ENCODE measurements around the gene UPF2. TPM values are rescaled to one million over a fixed set of nuclear protein-coding genes. Genes with fewer than 3 reads are reported as not detected.

UPF2 gene
- total and polyA plus RNA-seq, 5 donors from 2014 or later, result 5.5 to 29.9 (median 10.6) TPM

GRCh38 chr10:11933577-11934223 lies 108.9 kb downstream of the UPF2 start:
- Mint-ChIP-seq H3K27ac (peak overlapping the region in 1 of 3 donors; percentile 14), H3K4me1 (peaks cover 0 to 2% (median 0%) of the 10 kb centered on the region in 4 donors), H3K36me3 (peaks cover 45% of the 10 kb centered on the region), H3K9me3 (no peaks in the 10 kb centered on the region), H3K27me3 (no peaks in the 10 kb centered on the region), H3K4me3 (no peak overlapping the region)
- Histone ChIP-seq H3K4me3 (ENCODE audit: low read depth, low read length) (no peak overlapping the region), H3K27ac (ENCODE audit: insufficient read depth, low read length, poor library complexity, severe bottlenecking) (no peak overlapping the region), H3K4me1 (ENCODE audit: control insufficient read depth, insufficient read depth, low read length, poor library complexity, severe bottlenecking) (no peaks in the 10 kb centered on the region), H3K9me3 (ENCODE audit: control insufficient read depth in 2 of 2, low read length in 2 of 2) (no peaks in the 10 kb centered on the region), H3K36me3 (ENCODE audit: control insufficient read depth, insufficient read depth, low read length) (peaks cover 70% of the 10 kb centered on the region), H3K27me3 (ENCODE audit: control insufficient read depth, insufficient read depth, low read length) (no peaks in the 10 kb centered on the region)
- DNase-seq, result no peak
- no peak for ATAC-seq (ENCODE audit: low read depth in 2 of 2)

DNA sequence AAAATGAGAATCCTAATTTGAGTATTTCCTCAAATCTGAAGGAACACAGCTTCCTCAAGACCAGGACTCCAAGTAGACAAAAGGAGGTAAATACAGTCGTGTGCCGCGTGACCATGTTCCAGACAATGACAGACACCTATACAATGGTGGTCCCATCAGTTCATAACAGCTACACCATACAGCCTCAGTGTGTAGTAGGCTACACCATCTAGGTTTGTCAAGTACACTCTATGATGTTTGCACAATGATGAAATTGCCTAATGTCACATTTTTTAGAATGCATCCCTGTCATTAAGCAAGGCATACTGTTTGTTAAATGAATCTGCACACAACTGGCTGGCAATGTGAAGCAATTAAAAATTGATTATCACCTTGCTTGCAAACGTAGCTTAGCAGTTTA lies 111.6 kb downstream of the UPF2 start:
- no peak overlapping the region for H3K27ac ChIP-seq (ENCODE audit: insufficient read depth, low read length, poor library complexity, severe bottlenecking)
- Mint-ChIP-seq H3K9me3 (no peaks in the 10 kb centered on the region), H3K27me3 (no peaks in the 10 kb centered on the region), H3K4me1 (peaks cover 0 to 2% (median 0%) of the 10 kb centered on the region in 4 donors), H3K4me3 (no peak overlapping the region), H3K27ac (peak overlapping the region in 2 of 3 donors; percentile 7 to 26), H3K36me3 (peaks cover 50% of the 10 kb centered on the region)
- ATAC-seq (ENCODE audit: low read depth in 2 of 2) (no peak), DNase-seq (no peak)
- peaks cover 77% of the 10 kb centered on the region for H3K36me3 ChIP-seq (ENCODE audit: control insufficient read depth, insufficient read depth, low read length)
- H3K4me1 ChIP-seq (ENCODE audit: control insufficient read depth, insufficient read depth, low read length, poor library complexity, severe bottlenecking), result no peaks in the 10 kb centered on the region
- H3K4me3 ChIP-seq (ENCODE audit: low read depth, low read length), result no peak overlapping the region
- H3K9me3 ChIP-seq (ENCODE audit: control insufficient read depth in 2 of 2, low read length in 2 of 2), result no peaks in the 10 kb centered on the region
- no peaks in the 10 kb centered on the region for H3K27me3 ChIP-seq (ENCODE audit: control insufficient read depth, insufficient read depth, low read length)

GRCh38 chr10:11930312-11930978 lies 112.2 kb downstream of the UPF2 start:
- H3K4me3 ChIP-seq (ENCODE audit: low read depth, low read length), result no peak overlapping the region
- H3K27me3 Mint-ChIP-seq, result no peaks in the 10 kb centered on the region
- peaks cover 0 to 2% (median 0%) of the 10 kb centered on the region in 4 donors for H3K4me1 Mint-ChIP-seq
- no peak overlapping the region for H3K4me3 Mint-ChIP-seq
- peaks cover 77% of the 10 kb centered on the region for H3K36me3 ChIP-seq (ENCODE audit: control insufficient read depth, insufficient read depth, low read length)
- ATAC-seq (ENCODE audit: low read depth in 2 of 2) (no peak), DNase-seq (no peak)
- H3K27ac ChIP-seq (ENCODE audit: insufficient read depth, low read length, poor library complexity, severe bottlenecking), result no peak overlapping the region
- H3K4me1 ChIP-seq (ENCODE audit: control insufficient read depth, insufficient read depth, low read length, poor library complexity, severe bottlenecking), result no peaks in the 10 kb centered on the region
- H3K27me3 ChIP-seq (ENCODE audit: control insufficient read depth, insufficient read depth, low read length), result no peaks in the 10 kb centered on the region
- H3K27ac Mint-ChIP-seq, result peak overlapping the region in 1 of 3 donors; percentile 26
- H3K9me3 Mint-ChIP-seq, result no peaks in the 10 kb centered on the region
- peaks cover 52% of the 10 kb centered on the region for H3K36me3 Mint-ChIP-seq
- no peaks in the 10 kb centered on the region for H3K9me3 ChIP-seq (ENCODE audit: control insufficient read depth in 2 of 2, low read length in 2 of 2)

- peaks cover 0 to 4% (median 1%) of the 10 kb centered on the region in 4 donors for H3K4me1 Mint-ChIP-seq
- ATAC-seq (ENCODE audit: low read depth in 2 of 2) (no peak), DNase-seq (no peak)
- H3K4me3 Mint-ChIP-seq, result no peak overlapping the region
- H3K4me3 ChIP-seq (ENCODE audit: low read depth, low read length), result no peak overlapping the region
- peak overlapping the region in 2 of 3 donors; percentile 65 to 77 for H3K27ac Mint-ChIP-seq
- H3K9me3 ChIP-seq (ENCODE audit: control insufficient read depth in 2 of 2, low read length in 2 of 2), result no peaks in the 10 kb centered on the region
- H3K4me1 ChIP-seq (ENCODE audit: control insufficient read depth, insufficient read depth, low read length, poor library complexity, severe bottlenecking), result no peaks in the 10 kb centered on the region
- H3K36me3 Mint-ChIP-seq, result peaks cover 56% of the 10 kb centered on the region
- H3K27ac ChIP-seq (ENCODE audit: insufficient read depth, low read length, poor library complexity, severe bottlenecking), result no peak overlapping the region
- H3K9me3 Mint-ChIP-seq, result no peaks in the 10 kb centered on the region
- no peaks in the 10 kb centered on the region for H3K27me3 Mint-ChIP-seq
- no peaks in the 10 kb centered on the region for H3K27me3 ChIP-seq (ENCODE audit: control insufficient read depth, insufficient read depth, low read length)
- peaks cover 68% of the 10 kb centered on the region for H3K36me3 ChIP-seq (ENCODE audit: control insufficient read depth, insufficient read depth, low read length)
These were observed 114.9 kb downstream of the UPF2 start for GRCh38 chr10:11927746-11928145.

- H3K27me3 ChIP-seq (ENCODE audit: control insufficient read depth, insufficient read depth, low read length), result no peaks in the 10 kb centered on the region
- H3K27ac ChIP-seq (ENCODE audit: insufficient read depth, low read length, poor library complexity, severe bottlenecking), result no peak overlapping the region
- Mint-ChIP-seq H3K4me1 (peaks cover 0 to 4% (median under 1%) of the 10 kb centered on the region in 4 donors), H3K9me3 (no peaks in the 10 kb centered on the region), H3K27me3 (no peaks in the 10 kb centered on the region), H3K36me3 (peaks cover 48% of the 10 kb centered on the region), H3K4me3 (no peak overlapping the region), H3K27ac (no peak overlapping the region)
- H3K9me3 ChIP-seq (ENCODE audit: control insufficient read depth in 2 of 2, low read length in 2 of 2), result no peaks in the 10 kb centered on the region
- H3K4me1 ChIP-seq (ENCODE audit: control insufficient read depth, insufficient read depth, low read length, poor library complexity, severe bottlenecking), result no peaks in the 10 kb centered on the region
- H3K36me3 ChIP-seq (ENCODE audit: control insufficient read depth, insufficient read depth, low read length), result peaks cover 51% of the 10 kb centered on the region
- DNase-seq, result no peak
- H3K4me3 ChIP-seq (ENCODE audit: low read depth, low read length), result no peak overlapping the region
- no peak for ATAC-seq (ENCODE audit: low read depth in 2 of 2)
These were observed 120.7 kb downstream of the UPF2 start for GRCh38 chr10:11921800-11922392.

DNA sequence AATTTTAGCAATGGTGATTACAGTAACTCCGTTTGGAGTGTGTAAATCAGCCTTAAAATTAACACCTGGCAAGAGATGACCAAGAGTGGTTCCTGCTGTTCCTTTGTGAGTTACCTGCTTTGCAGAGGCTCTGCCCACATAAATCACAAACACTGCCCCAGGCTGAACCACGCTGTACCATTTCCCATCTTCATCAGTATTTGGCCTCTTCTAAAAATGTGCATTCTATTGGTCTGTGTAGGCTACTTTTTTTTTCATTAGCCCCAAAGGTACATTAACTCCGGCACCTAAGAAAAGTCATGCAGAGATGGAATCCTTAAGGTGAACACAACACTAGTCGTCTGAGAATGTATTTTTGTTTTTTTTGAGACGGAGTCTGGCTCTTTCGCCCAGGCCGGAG lies 123.3 kb downstream of the UPF2 start:
- Mint-ChIP-seq H3K36me3 (peaks cover 28% of the 10 kb centered on the region), H3K9me3 (peaks cover 0 to 2% (median 0%) of the 10 kb centered on the region in 7 donors), H3K4me3 (no peak overlapping the region), H3K27me3 (no peaks in the 10 kb centered on the region), H3K27ac (peak overlapping the region in 1 of 3 donors; percentile 18), H3K4me1 (peaks cover 0 to 2% (median 0%) of the 10 kb centered on the region in 4 donors)
- Histone ChIP-seq H3K27me3 (ENCODE audit: control insufficient read depth, insufficient read depth, low read length) (no peaks in the 10 kb centered on the region), H3K4me1 (ENCODE audit: control insufficient read depth, insufficient read depth, low read length, poor library complexity, severe bottlenecking) (no peaks in the 10 kb centered on the region), H3K4me3 (ENCODE audit: low read depth, low read length) (no peak overlapping the region), H3K36me3 (ENCODE audit: control insufficient read depth, insufficient read depth, low read length) (peaks cover 31% of the 10 kb centered on the region), H3K27ac (ENCODE audit: insufficient read depth, low read length, poor library complexity, severe bottlenecking) (no peak overlapping the region), H3K9me3 (ENCODE audit: control insufficient read depth in 2 of 2, low read length in 2 of 2) (no peaks in the 10 kb centered on the region)
- DNase-seq (no peak), ATAC-seq (ENCODE audit: low read depth in 2 of 2) (no peak)

GRCh38 chr10:11918384-11918783 lies 124.2 kb downstream of the UPF2 start:
- H3K4me3 ChIP-seq (ENCODE audit: low read depth, low read length), result no peak overlapping the region
- peak overlapping the region in 2 of 3 donors; percentile 4 to 18 for H3K27ac Mint-ChIP-seq
- no peaks in the 10 kb centered on the region for H3K4me1 ChIP-seq (ENCODE audit: control insufficient read depth, insufficient read depth, low read length, poor library complexity, severe bottlenecking)
- DNase-seq, result no peak
- H3K36me3 Mint-ChIP-seq, result peaks cover 24% of the 10 kb centered on the region
- no peaks in the 10 kb centered on the region for H3K27me3 Mint-ChIP-seq
- peaks cover 0 to 2% (median 0%) of the 10 kb centered on the region in 7 donors for H3K9me3 Mint-ChIP-seq
- H3K4me3 Mint-ChIP-seq, result no peak overlapping the region
- ATAC-seq (ENCODE audit: low read depth in 2 of 2), result no peak
- no peaks in the 10 kb centered on the region for H3K9me3 ChIP-seq (ENCODE audit: control insufficient read depth in 2 of 2, low read length in 2 of 2)
- peaks cover 0 to 2% (median 0%) of the 10 kb centered on the region in 4 donors for H3K4me1 Mint-ChIP-seq
- H3K27ac ChIP-seq (ENCODE audit: insufficient read depth, low read length, poor library complexity, severe bottlenecking), result no peak overlapping the region
- H3K27me3 ChIP-seq (ENCODE audit: control insufficient read depth, insufficient read depth, low read length), result no peaks in the 10 kb centered on the region
- H3K36me3 ChIP-seq (ENCODE audit: control insufficient read depth, insufficient read depth, low read length), result peaks cover 31% of the 10 kb centered on the region
